Vagina (tissue), 2 donors: ENCODE measurements around the gene PTGES3.

Source experiments
- CTCF ChIP-seq, 3 experiments: fragments of 450-650 bp in 2 of 3; fragments of 200-600 bp in 1 of 3; sonication (generic) in 1 of 3; IDR thresholded peaks; one replicate each; pipeline ENCODE4 v1.5.1; 2017 to 2019; ENCODE audit warnings: antibody characterized with exemption in 3 of 3, mild to moderate bottlenecking in 2 of 3, moderate library complexity in 2 of 3
- POLR2A ChIP-seq, 2 donors: fragments of 450-650 bp; IDR thresholded peaks; one replicate each; pipeline ENCODE4 v1.6.1; 2017; ENCODE audit warnings: antibody characterized with exemption in 2 of 2, mild to moderate bottlenecking in 2 of 2, moderate library complexity in 2 of 2
- POLR2AphosphoS5 ChIP-seq, 2 donors: sonication (generic); formaldehyde crosslinking; IDR thresholded peaks; one replicate each; pipeline ENCODE4 v1.9.0; 2017; ENCODE audit warnings: antibody characterized with exemption in 2 of 2, mild to moderate bottlenecking in 2 of 2, low read depth in 1 of 2; ENCODE audit not compliant: insufficient read depth in 1 of 2

- TF ChIP-seq POLR2A (IDR thresholded peaks at IDR 0.05) (no peak), CTCF (IDR thresholded peaks at IDR 0.05) (no peak), POLR2AphosphoS5 (IDR thresholded peaks at IDR 0.05; ENCODE audit: insufficient read depth in 1 of 2, low read depth in 1 of 2) (no peak)
Measured at GRCh38 chr12:56716458-56716857, 28.4 kb upstream of the PTGES3 start.
